ENCODE results near the gene CTNNB1. TPM values are rescaled to one million over a fixed set of nuclear protein-coding genes. Genes with fewer than 3 reads are reported as not detected.

The CTNNB1 gene
- total and polyA plus RNA-seq, 4 donors: 63.3 to 265 (median 151) TPM

DNA sequence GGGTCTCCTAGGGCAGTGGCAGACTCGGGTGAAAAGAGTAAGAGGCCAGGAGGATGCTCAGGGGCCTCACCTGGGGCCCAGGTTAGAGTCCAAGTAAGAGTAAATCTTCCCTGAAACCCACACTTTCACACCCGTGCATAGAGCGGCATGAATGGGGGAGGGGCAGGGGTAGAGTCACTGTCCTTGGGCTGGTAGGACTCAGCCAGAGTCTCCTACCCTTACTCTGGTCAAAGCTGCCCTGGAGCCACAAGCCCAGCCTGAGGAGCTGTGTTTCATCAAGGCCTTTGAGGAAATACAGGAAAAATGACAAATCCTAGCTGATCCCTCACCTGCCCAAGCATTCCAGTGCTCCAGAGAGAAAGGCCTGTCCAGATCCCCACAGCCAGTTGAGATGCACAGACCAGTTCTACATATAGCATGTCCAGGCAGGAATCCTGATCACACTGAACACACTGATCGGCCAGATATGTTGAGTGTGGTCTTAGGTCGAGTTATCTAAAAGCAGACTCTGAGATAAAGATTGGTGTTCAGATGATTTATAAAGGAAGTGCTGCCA is 16.7 kb upstream of the CTNNB1 start:
- no peaks in the 10 kb centered on the region for H3K36me3 ChIP-seq (ENCODE audit: control insufficient read depth in 4 of 4, insufficient read depth in 3 of 4, low read depth in 1 of 4, low read length in 3 of 4)
- no peaks in the 10 kb centered on the region for H3K27me3 ChIP-seq (ENCODE audit: control insufficient read depth in 4 of 4, insufficient read depth in 4 of 4, low read length in 3 of 4)
- H3K9ac ChIP-seq (ENCODE audit: low read depth in 1 of 2, low read length in 2 of 2): no peak overlapping the region
- 78% methylated on average over 5 of the region's 5 CpGs for WGBS
- H3K9me3 ChIP-seq (ENCODE audit: control insufficient read depth in 4 of 4, low read length in 3 of 4): no peaks in the 10 kb centered on the region
- H3K4me3 ChIP-seq (ENCODE audit: low read depth in 1 of 3, low read length in 3 of 3): no peak overlapping the region
- H3K4me1 ChIP-seq (ENCODE audit: control insufficient read depth in 4 of 4, insufficient read depth in 4 of 4, low read length in 3 of 4): no peaks in the 10 kb centered on the region
- DNase-seq (ENCODE audit: low spot score): no peak
- TF ChIP-seq, protein P1, sequence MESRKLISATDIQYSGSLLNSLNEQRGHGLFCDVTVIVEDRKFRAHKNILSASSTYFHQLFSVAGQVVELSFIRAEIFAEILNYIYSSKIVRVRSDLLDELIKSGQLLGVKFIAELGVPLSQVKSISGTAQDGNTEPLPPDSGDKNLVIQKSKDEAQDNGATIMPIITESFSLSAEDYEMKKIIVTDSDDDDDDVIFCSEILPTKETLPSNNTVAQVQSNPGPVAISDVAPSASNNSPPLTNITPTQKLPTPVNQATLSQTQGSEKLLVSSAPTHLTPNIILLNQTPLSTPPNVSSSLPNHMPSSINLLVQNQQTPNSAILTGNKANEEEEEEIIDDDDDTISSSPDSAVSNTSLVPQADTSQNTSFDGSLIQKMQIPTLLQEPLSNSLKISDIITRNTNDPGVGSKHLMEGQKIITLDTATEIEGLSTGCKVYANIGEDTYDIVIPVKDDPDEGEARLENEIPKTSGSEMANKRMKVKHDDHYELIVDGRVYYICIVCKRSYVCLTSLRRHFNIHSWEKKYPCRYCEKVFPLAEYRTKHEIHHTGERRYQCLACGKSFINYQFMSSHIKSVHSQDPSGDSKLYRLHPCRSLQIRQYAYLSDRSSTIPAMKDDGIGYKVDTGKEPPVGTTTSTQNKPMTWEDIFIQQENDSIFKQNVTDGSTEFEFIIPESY (IDR thresholded peaks at IDR 0.05): no peak
- no peak for TF ChIP-seq NR2F2 (IDR thresholded peaks at IDR 0.05)
- TF ChIP-seq, protein P2, sequence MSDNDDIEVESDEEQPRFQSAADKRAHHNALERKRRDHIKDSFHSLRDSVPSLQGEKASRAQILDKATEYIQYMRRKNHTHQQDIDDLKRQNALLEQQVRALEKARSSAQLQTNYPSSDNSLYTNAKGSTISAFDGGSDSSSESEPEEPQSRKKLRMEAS (IDR thresholded peaks at IDR 0.05): no peak
- no peak for TF ChIP-seq YY1 (IDR thresholded peaks at IDR 0.05)
- TF ChIP-seq RXRA (IDR thresholded peaks at IDR 0.05): no peak
- no peak for TF ChIP-seq HNF4G (IDR thresholded peaks at IDR 0.05)
- TF ChIP-seq, protein P3, sequence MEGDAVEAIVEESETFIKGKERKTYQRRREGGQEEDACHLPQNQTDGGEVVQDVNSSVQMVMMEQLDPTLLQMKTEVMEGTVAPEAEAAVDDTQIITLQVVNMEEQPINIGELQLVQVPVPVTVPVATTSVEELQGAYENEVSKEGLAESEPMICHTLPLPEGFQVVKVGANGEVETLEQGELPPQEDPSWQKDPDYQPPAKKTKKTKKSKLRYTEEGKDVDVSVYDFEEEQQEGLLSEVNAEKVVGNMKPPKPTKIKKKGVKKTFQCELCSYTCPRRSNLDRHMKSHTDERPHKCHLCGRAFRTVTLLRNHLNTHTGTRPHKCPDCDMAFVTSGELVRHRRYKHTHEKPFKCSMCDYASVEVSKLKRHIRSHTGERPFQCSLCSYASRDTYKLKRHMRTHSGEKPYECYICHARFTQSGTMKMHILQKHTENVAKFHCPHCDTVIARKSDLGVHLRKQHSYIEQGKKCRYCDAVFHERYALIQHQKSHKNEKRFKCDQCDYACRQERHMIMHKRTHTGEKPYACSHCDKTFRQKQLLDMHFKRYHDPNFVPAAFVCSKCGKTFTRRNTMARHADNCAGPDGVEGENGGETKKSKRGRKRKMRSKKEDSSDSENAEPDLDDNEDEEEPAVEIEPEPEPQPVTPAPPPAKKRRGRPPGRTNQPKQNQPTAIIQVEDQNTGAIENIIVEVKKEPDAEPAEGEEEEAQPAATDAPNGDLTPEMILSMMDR (IDR thresholded peaks at IDR 0.05; ENCODE audit: low read depth, low read length, missing input control): no peak
- TF ChIP-seq SP1 (IDR thresholded peaks at IDR 0.05): no peak
- TF ChIP-seq, protein P4, sequence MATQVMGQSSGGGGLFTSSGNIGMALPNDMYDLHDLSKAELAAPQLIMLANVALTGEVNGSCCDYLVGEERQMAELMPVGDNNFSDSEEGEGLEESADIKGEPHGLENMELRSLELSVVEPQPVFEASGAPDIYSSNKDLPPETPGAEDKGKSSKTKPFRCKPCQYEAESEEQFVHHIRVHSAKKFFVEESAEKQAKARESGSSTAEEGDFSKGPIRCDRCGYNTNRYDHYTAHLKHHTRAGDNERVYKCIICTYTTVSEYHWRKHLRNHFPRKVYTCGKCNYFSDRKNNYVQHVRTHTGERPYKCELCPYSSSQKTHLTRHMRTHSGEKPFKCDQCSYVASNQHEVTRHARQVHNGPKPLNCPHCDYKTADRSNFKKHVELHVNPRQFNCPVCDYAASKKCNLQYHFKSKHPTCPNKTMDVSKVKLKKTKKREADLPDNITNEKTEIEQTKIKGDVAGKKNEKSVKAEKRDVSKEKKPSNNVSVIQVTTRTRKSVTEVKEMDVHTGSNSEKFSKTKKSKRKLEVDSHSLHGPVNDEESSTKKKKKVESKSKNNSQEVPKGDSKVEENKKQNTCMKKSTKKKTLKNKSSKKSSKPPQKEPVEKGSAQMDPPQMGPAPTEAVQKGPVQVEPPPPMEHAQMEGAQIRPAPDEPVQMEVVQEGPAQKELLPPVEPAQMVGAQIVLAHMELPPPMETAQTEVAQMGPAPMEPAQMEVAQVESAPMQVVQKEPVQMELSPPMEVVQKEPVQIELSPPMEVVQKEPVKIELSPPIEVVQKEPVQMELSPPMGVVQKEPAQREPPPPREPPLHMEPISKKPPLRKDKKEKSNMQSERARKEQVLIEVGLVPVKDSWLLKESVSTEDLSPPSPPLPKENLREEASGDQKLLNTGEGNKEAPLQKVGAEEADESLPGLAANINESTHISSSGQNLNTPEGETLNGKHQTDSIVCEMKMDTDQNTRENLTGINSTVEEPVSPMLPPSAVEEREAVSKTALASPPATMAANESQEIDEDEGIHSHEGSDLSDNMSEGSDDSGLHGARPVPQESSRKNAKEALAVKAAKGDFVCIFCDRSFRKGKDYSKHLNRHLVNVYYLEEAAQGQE (IDR thresholded peaks at IDR 0.05): no peak
- no peak for TF ChIP-seq FOXA1 (IDR thresholded peaks at IDR 0.05)
- no peak for TF ChIP-seq JUND (IDR thresholded peaks at IDR 0.05)
- TF ChIP-seq, protein P5, sequence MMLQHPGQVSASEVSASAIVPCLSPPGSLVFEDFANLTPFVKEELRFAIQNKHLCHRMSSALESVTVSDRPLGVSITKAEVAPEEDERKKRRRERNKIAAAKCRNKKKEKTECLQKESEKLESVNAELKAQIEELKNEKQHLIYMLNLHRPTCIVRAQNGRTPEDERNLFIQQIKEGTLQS (IDR thresholded peaks at IDR 0.05): no peak
- no peak for TF ChIP-seq EGR1 (IDR thresholded peaks at IDR 0.05; ENCODE audit: low read depth in 2 of 2)
- TF ChIP-seq RAD21 (IDR thresholded peaks at IDR 0.05): no peak
- no peak for TF ChIP-seq GABPA (IDR thresholded peaks at IDR 0.05 in 1 of 2, conservative IDR thresholded peaks at IDR 0.05 in 1 of 2)
- TF ChIP-seq FOXA2 (IDR thresholded peaks at IDR 0.05): no peak
- TF ChIP-seq TAF1 (conservative IDR thresholded peaks at IDR 0.05): no peak
- no peak for TF ChIP-seq HNF4A (conservative IDR thresholded peaks at IDR 0.05)
- no peak overlapping the region for H3K27ac ChIP-seq (ENCODE audit: low read depth in 1 of 2, low read length in 2 of 2)
